Neutrophil (primary cell): ENCODE data around the gene CD5L.

Source experiments
- H3K27ac ChIP-seq: fragments of 200-600 bp; sonication (generic); 2 replicates; pipeline ENCODE4 v1.5.1; 2016; ENCODE audit warnings: mild to moderate bottlenecking, moderate library complexity
- H3K27me3 ChIP-seq: fragments of 200-600 bp; sonication (generic); 2 replicates; pipeline ENCODE4 v1.6.0; 2016; ENCODE audit warnings: mild to moderate bottlenecking
- H3K36me3 ChIP-seq: fragments of 200-600 bp; sonication (generic); 2 replicates; pipeline ENCODE4 v1.5.1; 2017
- H3K4me1 ChIP-seq, 2 experiments: fragments of 200-600 bp in 1 of 2; sonication (generic) in 1 of 2; 1 replicate in 1 of 2; 2 replicates in 1 of 2; pipeline versions ENCODE4 v1.5.1 to v1.6.1; 2013 to 2016; ENCODE audit warnings: low read depth in 1 of 2, low read length in 1 of 2, mild to moderate bottlenecking in 1 of 2, moderate library complexity in 1 of 2; ENCODE audit not compliant: control insufficient read depth in 1 of 2, insufficient read depth in 1 of 2
- H3K4me3 ChIP-seq, 2 experiments: fragments of 200-600 bp in 1 of 2; sonication (generic) in 1 of 2; 1 replicate in 1 of 2; 2 replicates in 1 of 2; pipeline ENCODE4 v1.5.1; 2013 to 2016; ENCODE audit warnings: low read depth in 1 of 2, low read length in 1 of 2, mild to moderate bottlenecking in 1 of 2, moderate library complexity in 1 of 2
- H3K9me3 ChIP-seq: fragments of 200-600 bp; sonication (generic); 2 replicates; pipeline ENCODE4 v1.5.1; 2016
- CTCF ChIP-seq: fragments of 200-600 bp; sonication (generic); IDR thresholded peaks from 2 replicates; pipeline ENCODE4 v1.5.1; 2016; ENCODE audit warnings: antibody characterized with exemption

CD5L gene

DNA sequence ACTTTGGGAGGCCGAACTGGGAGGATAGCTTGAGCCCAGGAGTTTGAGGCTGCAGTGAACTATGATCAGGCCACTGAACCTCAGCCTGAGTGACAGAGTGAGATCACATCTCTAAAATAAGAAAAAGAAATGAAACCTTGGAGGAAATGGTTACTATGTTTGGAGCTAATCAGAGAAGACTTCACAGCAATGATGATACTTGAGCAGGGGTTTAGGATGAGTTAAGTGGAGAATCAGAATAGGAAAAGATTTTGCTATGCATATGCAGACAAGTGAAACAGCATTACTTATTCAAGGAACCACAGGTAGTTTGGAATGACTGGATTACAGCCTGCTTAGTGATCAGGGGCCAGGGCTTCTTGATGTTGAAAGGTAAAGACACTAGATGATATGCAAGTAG, 1.3 kb upstream of the CD5L start:
- Histone ChIP-seq H3K4me3 (no peak overlapping the region), H3K27me3 (no peaks in the 10 kb centered on the region), H3K27ac (no peak overlapping the region), H3K9me3 (no peaks in the 10 kb centered on the region), H3K36me3 (no peaks in the 10 kb centered on the region), H3K4me1 (no peaks in the 10 kb centered on the region)
- no peak for TF ChIP-seq CTCF

GRCh38 chr1:157838966-157839365, 2.6 kb downstream of the CD5L start:
- no peaks in the 10 kb centered on the region for H3K4me1 ChIP-seq
- no peak overlapping the region for H3K27ac ChIP-seq
- no peak overlapping the region for H3K4me3 ChIP-seq
- H3K36me3 ChIP-seq, result no peaks in the 10 kb centered on the region
- H3K9me3 ChIP-seq, result no peaks in the 10 kb centered on the region
- TF ChIP-seq CTCF, result no peak
- no peaks in the 10 kb centered on the region for H3K27me3 ChIP-seq

DNA sequence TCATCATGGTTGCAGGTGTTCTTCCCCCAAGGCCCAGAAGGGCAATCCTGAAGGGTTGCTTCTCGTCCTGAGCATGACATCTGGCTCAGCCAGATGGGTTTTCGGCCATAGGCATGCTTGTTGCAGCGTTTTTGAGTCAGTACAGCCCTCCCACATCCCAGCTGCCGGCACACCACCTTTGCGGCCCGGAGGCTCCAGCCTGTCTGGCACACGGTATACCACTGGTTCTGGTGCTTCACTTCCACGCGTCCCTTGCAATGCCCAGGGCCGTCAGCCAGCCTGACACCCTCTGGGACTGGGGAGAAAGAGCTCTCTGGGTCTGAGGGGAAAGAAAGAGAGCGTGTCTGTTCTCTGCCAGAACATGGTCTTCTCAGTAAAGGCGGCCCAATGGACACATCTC, 7.2 kb downstream of the CD5L start:
- H3K9me3 ChIP-seq, result no peaks in the 10 kb centered on the region
- H3K36me3 ChIP-seq, result no peaks in the 10 kb centered on the region
- TF ChIP-seq CTCF, result no peak
- no peaks in the 10 kb centered on the region for H3K4me1 ChIP-seq
- no peaks in the 10 kb centered on the region for H3K27me3 ChIP-seq
- H3K27ac ChIP-seq, result no peak overlapping the region
- H3K4me3 ChIP-seq, result no peak overlapping the region

DNA sequence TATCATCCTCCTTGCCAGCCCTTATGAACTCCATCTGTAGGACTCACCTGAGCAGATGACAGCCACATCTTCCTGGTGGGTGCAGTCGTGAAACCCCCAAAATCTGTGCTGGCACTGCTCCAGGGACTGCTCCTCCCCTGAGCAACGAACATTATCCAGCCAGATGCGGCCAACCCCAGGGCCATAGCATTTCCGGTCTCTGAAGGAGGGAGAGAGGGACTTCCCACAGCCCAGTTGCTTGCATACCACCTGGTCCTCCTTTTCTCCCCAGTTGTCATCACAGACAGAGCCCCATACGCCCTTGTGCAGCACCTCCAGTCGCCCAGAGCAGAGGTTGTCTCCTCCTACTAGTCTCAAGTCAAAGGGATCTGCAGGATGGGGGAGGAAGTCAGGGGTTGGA, 8.5 kb downstream of the CD5L start:
- H3K9me3 ChIP-seq, result no peaks in the 10 kb centered on the region
- TF ChIP-seq CTCF, result no peak
- H3K4me1 ChIP-seq, result no peaks in the 10 kb centered on the region
- no peaks in the 10 kb centered on the region for H3K27me3 ChIP-seq
- H3K36me3 ChIP-seq, result no peaks in the 10 kb centered on the region
- no peak overlapping the region for H3K4me3 ChIP-seq
- no peak overlapping the region for H3K27ac ChIP-seq

- TF ChIP-seq CTCF, result no peak
- no peak overlapping the region for H3K4me3 ChIP-seq
- no peaks in the 10 kb centered on the region for H3K4me1 ChIP-seq
These were observed 9.5 kb downstream of the CD5L start for GRCh38 chr1:157831968-157832626.

DNA sequence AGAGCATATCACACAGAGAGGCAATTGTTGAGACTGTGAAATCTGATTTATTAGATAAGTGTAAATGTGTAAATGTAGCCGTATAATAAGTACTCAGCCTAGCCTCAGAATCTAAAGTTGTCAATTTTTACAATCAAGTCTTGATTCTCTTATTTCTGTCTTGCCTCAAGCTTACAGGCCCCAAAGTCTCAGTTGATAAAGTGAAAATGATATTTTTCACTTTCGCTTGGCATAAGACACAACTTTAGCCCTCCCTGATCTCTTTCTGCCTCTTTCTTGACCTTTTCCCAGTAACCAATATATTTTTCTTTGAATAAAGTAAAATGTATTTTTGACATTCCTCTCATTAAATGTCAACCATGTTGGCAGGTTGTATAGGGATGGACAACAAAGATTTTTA, 10.7 kb downstream of the CD5L start:
- H3K27ac ChIP-seq, result no peak overlapping the region
- no peak for TF ChIP-seq CTCF
- H3K9me3 ChIP-seq, result no peaks in the 10 kb centered on the region
- no peaks in the 10 kb centered on the region for H3K4me1 ChIP-seq
- H3K27me3 ChIP-seq, result no peaks in the 10 kb centered on the region
- no peaks in the 10 kb centered on the region for H3K36me3 ChIP-seq
- no peak overlapping the region for H3K4me3 ChIP-seq

More at GRCh38 chr1:157831968-157832626, 9.5 kb downstream of the CD5L start:
- H3K27ac ChIP-seq, result no peak overlapping the region
- H3K36me3 ChIP-seq, result no peaks in the 10 kb centered on the region
- no peaks in the 10 kb centered on the region for H3K9me3 ChIP-seq
- H3K27me3 ChIP-seq, result no peaks in the 10 kb centered on the region
